HG03280 (cell line): ENCODE data around the gene TBL1XR1.

Experiments
- ATAC-seq: cut with Tn5 transposase; IDR thresholded peaks from one replicate; pipeline ENCODE4 v1.9.1; 2021; ENCODE audit warnings: mild to moderate bottlenecking, moderate library complexity; ENCODE audit not compliant: unreplicated experiment

Gene TBL1XR1

GRCh38 chr3:176974279-176974678, 223.0 kb downstream of the TBL1XR1 start:
- no peak for ATAC-seq

GRCh38 chr3:176971613-176972174, 225.6 kb downstream of the TBL1XR1 start:
- ATAC-seq = no peak

- ATAC-seq = no peak
Measured at GRCh38 chr3:176970770-176971169, 226.5 kb downstream of the TBL1XR1 start.

GRCh38 chr3:176969506-176969905, 227.8 kb downstream of the TBL1XR1 start:
- no peak for ATAC-seq
